K562 (cell line): ENCODE results near the gene ANP32B. TPM values are rescaled to one million over a fixed set of nuclear protein-coding genes. Genes with fewer than 3 reads are reported as not detected.

Source experiments
- HNRNPK ChIP-seq: fragments of 200-400 bp; formaldehyde crosslinking; IDR thresholded peaks from one replicate; pipeline ENCODE4 v1.6.1; 2018; ENCODE audit warnings: mild to moderate bottlenecking, low read depth, low read length; ENCODE audit not compliant: poor library complexity, severe bottlenecking
- KLF10 ChIP-seq: fragments of 250-450 bp; sonication (Bioruptor Pico); IDR thresholded peaks from 2 replicates; pipeline ENCODE4 v1.6.1; 2021; ENCODE audit warnings: matching md5 sums
- MCM2 ChIP-seq: fragments of 450-650 bp; IDR thresholded peaks from 2 replicates; pipeline ENCODE4 v1.6.1; 2017; ENCODE audit warnings: low read depth, mild to moderate bottlenecking
- NUFIP1 ChIP-seq: fragments of 450-650 bp; IDR thresholded peaks from 2 replicates; pipeline ENCODE4 v1.6.1; 2018; ENCODE audit not compliant: partially characterized antibody
- RBM22 ChIP-seq: fragments of 200-400 bp; formaldehyde crosslinking; IDR thresholded peaks from 2 replicates; pipeline ENCODE4 v1.6.1; 2018; ENCODE audit warnings: low read length, low read depth; ENCODE audit not compliant: poor library complexity, severe bottlenecking
- ZFP30 ChIP-seq: fragments of 250-450 bp; sonication (Bioruptor Pico); IDR thresholded peaks from 2 replicates; pipeline ENCODE4 v1.8.0; 2022; ENCODE audit warnings: moderate library complexity, mild to moderate bottlenecking, inconsistent platforms, borderline replicate concordance
- ZNF253 ChIP-seq: fragments of 250-450 bp; sonication (Bioruptor Pico); conservative IDR thresholded peaks from 2 replicates; pipeline ENCODE4 v1.6.1; 2021; ENCODE audit warnings: mild to moderate bottlenecking
- ZNF354B ChIP-seq: fragments of 250-450 bp; sonication (Bioruptor Pico); IDR thresholded peaks from 2 replicates; pipeline ENCODE4 v1.4.0; 2020
- ZNF444 ChIP-seq: fragments of 250-450 bp; sonication (Bioruptor Pico); IDR thresholded peaks from 2 replicates; pipeline ENCODE4 v1.4.0; 2020; ENCODE audit warnings: mild to moderate bottlenecking, moderate library complexity
- ZNF668 ChIP-seq: fragments of 250-450 bp; sonication (Bioruptor Pico); IDR thresholded peaks from 2 replicates; pipeline ENCODE4 v1.8.0; 2022; ENCODE audit warnings: mild to moderate bottlenecking, inconsistent platforms
- ZNF707 ChIP-seq: fragments of 250-450 bp; sonication (Bioruptor Pico); conservative IDR thresholded peaks from 2 replicates; pipeline ENCODE4 v1.8.0; 2022; ENCODE audit warnings: inconsistent platforms, mild to moderate bottlenecking, moderate library complexity
- polyA plus RNA-seq, 8 experiments: library from polyadenylated mRNA; depleted of rRNA in 4 of 8; stranded (reverse) in 5 of 8; unstranded in 3 of 8; fragments of >200 nt; fragmentation: Nextera tagmentation in 2 of 8; fragmentation: Illumina TruSeq in 1 of 8; extraction: Ambion mirVana in 2 of 8; extraction: Trizol in 1 of 8; gene quantifications; 2 replicates each; pipeline versions ENCODE4 v1.2.1 to v1.2.3, GENCODE V29; 2011 to 2014; ENCODE audit warnings: inconsistent platforms in 1 of 8, missing spikeins in 1 of 8
- total RNA-seq, 7 experiments: library from RNA; depleted of rRNA in 6 of 7; stranded (reverse); fragments of >200 nt in 6 of 7; fragmentation: Illumina TruSeq in 2 of 7; extraction: Trizol in 2 of 7; gene quantifications; 2 replicates each; pipeline versions ENCODE4 v1.2.1 to v1.2.3, GENCODE V29; 2011 to 2021; ENCODE audit warnings: low replicate concordance in 1 of 7
- TF ChIP-seq, protein P1 (sequence below), 3 experiments: fragments of 200-800 bp in 1 of 3; sonication (Bioruptor generic) in 1 of 3; sonication (generic) in 1 of 3; formaldehyde crosslinking in 1 of 3; IDR thresholded peaks; 2 replicates each; pipeline versions ENCODE4 v1.6.1 to v1.8.0; 2016 to 2022; ENCODE audit warnings: mild to moderate bottlenecking in 2 of 3, missing compliant biosample characterization in 2 of 3, missing genetic modification characterization in 2 of 3, missing genetic modification reagents in 1 of 3
- TF ChIP-seq, protein P2 (sequence below): fragments of 450-650 bp; IDR thresholded peaks from 2 replicates; pipeline ENCODE4 v1.6.1; 2017; ENCODE audit warnings: antibody characterized with exemption, mild to moderate bottlenecking
- TF ChIP-seq, protein P3 (sequence below), 2 experiments: fragments of 450-650 bp; formaldehyde crosslinking in 1 of 2; IDR thresholded peaks; 2 replicates each; pipeline versions ENCODE4 v1.4.0 to v1.6.1; 2014 to 2020; ENCODE audit warnings: mild to moderate bottlenecking in 2 of 2, borderline replicate concordance in 1 of 2, low read depth in 1 of 2

The ANP32B gene
- total and polyA plus RNA-seq, 9 of the 15 experiments (the other 6 are each of a cell fraction or from before 2014, with no cell fraction given), result 68.9 to 815 (median 141) TPM

GRCh38 chr9:98050351-98050750, 67.2 kb downstream of the ANP32B start (continued):
- TF ChIP-seq, protein P1, sequence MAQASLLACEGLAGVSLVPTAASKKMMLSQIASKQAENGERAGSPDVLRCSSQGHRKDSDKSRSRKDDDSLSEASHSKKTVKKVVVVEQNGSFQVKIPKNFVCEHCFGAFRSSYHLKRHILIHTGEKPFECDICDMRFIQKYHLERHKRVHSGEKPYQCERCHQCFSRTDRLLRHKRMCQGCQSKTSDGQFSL (CRISPR knock-in tag; IDR thresholded peaks at IDR 0.05), result no peak
- TF ChIP-seq, protein P1 (tag; IDR thresholded peaks at IDR 0.05), result peak in 1 of 2 experiments; percentile 88; a peak in 2 of 4 replicates
- TF ChIP-seq KLF10 (CRISPR knock-in tag) (no peak), ZNF668 (CRISPR knock-in tag) (peak; percentile 93), HNRNPK (no peak), RBM22 (no peak), ZNF253 (CRISPR knock-in tag) (no peak), ZNF707 (CRISPR knock-in tag) (peak; percentile 74; the same call in 1 of the 2 replicates), ZNF444 (CRISPR knock-in tag) (peak; percentile 75; the same call in 1 of the 2 replicates), ZNF354B (CRISPR knock-in tag) (peak; percentile 61), NUFIP1 (peak; percentile 25), MCM2 (no peak), ZFP30 (CRISPR knock-in tag) (no peak)
- TF ChIP-seq, protein P2, sequence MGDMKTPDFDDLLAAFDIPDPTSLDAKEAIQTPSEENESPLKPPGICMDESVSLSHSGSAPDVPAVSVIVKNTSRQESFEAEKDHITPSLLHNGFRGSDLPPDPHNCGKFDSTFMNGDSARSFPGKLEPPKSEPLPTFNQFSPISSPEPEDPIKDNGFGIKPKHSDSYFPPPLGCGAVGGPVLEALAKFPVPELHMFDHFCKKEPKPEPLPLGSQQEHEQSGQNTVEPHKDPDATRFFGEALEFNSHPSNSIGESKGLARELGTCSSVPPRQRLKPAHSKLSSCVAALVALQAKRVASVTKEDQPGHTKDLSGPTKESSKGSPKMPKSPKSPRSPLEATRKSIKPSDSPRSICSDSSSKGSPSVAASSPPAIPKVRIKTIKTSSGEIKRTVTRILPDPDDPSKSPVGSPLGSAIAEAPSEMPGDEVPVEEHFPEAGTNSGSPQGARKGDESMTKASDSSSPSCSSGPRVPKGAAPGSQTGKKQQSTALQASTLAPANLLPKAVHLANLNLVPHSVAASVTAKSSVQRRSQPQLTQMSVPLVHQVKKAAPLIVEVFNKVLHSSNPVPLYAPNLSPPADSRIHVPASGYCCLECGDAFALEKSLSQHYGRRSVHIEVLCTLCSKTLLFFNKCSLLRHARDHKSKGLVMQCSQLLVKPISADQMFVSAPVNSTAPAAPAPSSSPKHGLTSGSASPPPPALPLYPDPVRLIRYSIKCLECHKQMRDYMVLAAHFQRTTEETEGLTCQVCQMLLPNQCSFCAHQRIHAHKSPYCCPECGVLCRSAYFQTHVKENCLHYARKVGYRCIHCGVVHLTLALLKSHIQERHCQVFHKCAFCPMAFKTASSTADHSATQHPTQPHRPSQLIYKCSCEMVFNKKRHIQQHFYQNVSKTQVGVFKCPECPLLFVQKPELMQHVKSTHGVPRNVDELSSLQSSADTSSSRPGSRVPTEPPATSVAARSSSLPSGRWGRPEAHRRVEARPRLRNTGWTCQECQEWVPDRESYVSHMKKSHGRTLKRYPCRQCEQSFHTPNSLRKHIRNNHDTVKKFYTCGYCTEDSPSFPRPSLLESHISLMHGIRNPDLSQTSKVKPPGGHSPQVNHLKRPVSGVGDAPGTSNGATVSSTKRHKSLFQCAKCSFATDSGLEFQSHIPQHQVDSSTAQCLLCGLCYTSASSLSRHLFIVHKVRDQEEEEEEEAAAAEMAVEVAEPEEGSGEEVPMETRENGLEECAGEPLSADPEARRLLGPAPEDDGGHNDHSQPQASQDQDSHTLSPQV, result peak; percentile 99
- TF ChIP-seq, protein P3, sequence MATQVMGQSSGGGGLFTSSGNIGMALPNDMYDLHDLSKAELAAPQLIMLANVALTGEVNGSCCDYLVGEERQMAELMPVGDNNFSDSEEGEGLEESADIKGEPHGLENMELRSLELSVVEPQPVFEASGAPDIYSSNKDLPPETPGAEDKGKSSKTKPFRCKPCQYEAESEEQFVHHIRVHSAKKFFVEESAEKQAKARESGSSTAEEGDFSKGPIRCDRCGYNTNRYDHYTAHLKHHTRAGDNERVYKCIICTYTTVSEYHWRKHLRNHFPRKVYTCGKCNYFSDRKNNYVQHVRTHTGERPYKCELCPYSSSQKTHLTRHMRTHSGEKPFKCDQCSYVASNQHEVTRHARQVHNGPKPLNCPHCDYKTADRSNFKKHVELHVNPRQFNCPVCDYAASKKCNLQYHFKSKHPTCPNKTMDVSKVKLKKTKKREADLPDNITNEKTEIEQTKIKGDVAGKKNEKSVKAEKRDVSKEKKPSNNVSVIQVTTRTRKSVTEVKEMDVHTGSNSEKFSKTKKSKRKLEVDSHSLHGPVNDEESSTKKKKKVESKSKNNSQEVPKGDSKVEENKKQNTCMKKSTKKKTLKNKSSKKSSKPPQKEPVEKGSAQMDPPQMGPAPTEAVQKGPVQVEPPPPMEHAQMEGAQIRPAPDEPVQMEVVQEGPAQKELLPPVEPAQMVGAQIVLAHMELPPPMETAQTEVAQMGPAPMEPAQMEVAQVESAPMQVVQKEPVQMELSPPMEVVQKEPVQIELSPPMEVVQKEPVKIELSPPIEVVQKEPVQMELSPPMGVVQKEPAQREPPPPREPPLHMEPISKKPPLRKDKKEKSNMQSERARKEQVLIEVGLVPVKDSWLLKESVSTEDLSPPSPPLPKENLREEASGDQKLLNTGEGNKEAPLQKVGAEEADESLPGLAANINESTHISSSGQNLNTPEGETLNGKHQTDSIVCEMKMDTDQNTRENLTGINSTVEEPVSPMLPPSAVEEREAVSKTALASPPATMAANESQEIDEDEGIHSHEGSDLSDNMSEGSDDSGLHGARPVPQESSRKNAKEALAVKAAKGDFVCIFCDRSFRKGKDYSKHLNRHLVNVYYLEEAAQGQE (IDR thresholded peaks at IDR 0.05; ENCODE audit: borderline replicate concordance), result no peak
- TF ChIP-seq, protein P3 (CRISPR knock-in tag; IDR thresholded peaks at IDR 0.05; ENCODE audit: low read depth), result no peak
